ACC112 (cell line): ENCODE results near the gene DNMT3A.

Experiments used
- H2AFZ ChIP-seq: fragments of 200-600 bp; sonication (generic); one replicate; pipeline ENCODE4 v1.6.0; 2017; ENCODE audit warnings: antibody characterized with exemption, low read length; ENCODE audit not compliant: unreplicated experiment
- H3K27ac ChIP-seq: fragments of 200-600 bp; sonication (generic); 2 replicates; pipeline ENCODE4 v1.5.1; 2014; ENCODE audit warnings: low read depth, mild to moderate bottlenecking, antibody characterized with exemption, low read length, moderate library complexity
- H3K27me3 ChIP-seq: fragments of 200-600 bp; sonication (generic); 2 replicates; pipeline ENCODE4 v1.6.1; 2014; ENCODE audit warnings: mild to moderate bottlenecking, antibody characterized with exemption, low read length, moderate library complexity, mixed read lengths; ENCODE audit not compliant: insufficient read depth
- H3K36me3 ChIP-seq: fragments of 200-600 bp; sonication (generic); 2 replicates; pipeline ENCODE4 v1.6.1; 2016; ENCODE audit warnings: mild to moderate bottlenecking, antibody characterized with exemption, low read length, moderate library complexity, mixed read lengths; ENCODE audit not compliant: insufficient read depth
- H3K4me1 ChIP-seq: fragments of 200-600 bp; sonication (generic); one replicate; pipeline ENCODE4 v1.6.1; 2016; ENCODE audit warnings: low read length, mixed read lengths; ENCODE audit not compliant: insufficient read depth, unreplicated experiment, control insufficient read depth
- H3K4me3 ChIP-seq: fragments of 200-600 bp; sonication (generic); 2 replicates; pipeline ENCODE4 v1.5.1; 2014; ENCODE audit warnings: mild to moderate bottlenecking, low read depth, low read length
- H3K79me2 ChIP-seq: fragments of 200-600 bp; sonication (generic); one replicate; pipeline ENCODE4 v1.6.0; 2016; ENCODE audit warnings: low read length; ENCODE audit not compliant: control insufficient read depth, unreplicated experiment, insufficient read depth

DNMT3A gene

DNA sequence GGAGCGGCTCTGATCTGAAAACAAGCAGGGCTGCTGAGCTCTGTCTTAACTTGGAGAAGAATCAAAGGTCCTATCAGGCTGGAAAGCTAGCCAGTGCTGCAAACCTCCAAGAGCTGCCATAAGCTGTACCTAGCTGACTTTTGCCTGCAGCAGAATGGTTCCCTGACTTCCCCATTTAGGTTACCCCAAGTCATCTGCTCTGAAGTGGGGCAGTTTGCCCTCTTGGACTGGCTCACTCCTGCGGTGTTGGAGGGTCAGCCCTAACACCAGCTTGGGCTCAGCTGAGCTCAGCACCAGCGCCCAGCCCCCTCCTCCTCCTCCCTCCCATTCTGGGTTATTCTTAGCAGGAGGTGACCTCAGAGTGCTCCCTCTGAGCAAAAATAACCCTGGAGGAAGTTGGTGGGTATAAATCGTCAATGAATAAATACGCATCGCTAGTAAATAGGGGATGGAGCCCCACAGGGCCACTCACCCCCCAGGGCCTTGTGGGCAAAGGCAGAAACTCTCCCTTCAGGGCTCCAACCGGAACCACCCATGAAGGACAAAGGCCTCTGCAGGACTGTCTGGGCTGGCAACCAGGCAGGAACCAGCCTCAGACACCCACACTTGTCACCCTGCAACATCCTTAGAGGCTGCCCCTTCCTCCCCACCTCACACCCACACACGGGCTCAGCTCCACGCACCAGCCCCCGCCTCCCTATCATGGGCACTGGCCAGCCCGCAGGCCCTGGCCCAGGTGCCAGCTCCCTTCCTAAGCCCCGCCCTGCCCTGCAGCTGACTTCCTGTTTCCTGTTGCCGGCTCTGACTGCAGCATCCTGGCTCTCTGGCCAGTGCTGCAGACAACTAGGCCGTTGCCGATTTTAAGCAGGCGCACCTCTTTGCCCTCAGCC is 46.9 kb downstream of the DNMT3A start:
- no peak overlapping the region for H3K27ac ChIP-seq

DNA sequence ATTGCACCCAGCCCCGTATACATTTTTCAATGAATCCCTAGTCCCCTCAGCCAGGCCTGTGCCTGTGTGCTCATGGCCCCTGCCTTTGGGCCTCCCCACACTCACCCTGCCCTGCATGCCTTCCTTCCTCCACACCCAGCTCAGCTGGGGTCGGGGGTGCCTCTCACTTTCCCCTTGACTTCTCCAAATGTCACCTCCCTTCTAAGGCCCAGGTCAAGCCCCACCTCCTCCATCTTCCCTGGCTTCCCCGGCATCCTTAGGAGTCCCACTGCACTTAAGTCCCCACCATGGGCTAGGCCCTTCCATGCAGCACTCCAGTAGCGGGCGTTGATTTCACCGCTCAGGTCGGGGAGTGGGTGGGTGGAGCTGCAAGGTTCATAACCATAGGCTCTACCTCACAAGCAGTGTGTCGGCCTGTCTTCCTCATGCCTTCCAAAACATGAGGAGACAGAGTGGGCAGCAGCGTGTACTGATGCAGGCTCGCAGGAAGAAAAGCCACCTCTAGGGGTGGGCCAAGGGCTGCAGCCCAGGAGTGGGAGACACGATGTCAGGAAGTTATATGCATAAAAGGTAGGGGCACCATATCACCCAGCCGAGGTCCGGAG is 47.7 kb downstream of the DNMT3A start:
- no peak overlapping the region for H2AFZ ChIP-seq
- no peak overlapping the region for H3K4me3 ChIP-seq
- no peaks in the 10 kb centered on the region for H3K36me3 ChIP-seq
- no peak overlapping the region for H3K27ac ChIP-seq
- H3K27me3 ChIP-seq: no peaks in the 10 kb centered on the region
- H3K4me1 ChIP-seq: peaks cover 5% of the 10 kb centered on the region
- H3K79me2 ChIP-seq: no peaks in the 10 kb centered on the region

More for the DNA sequence above, 46.9 kb downstream of the DNMT3A start:
- Histone ChIP-seq H3K27me3 (no peaks in the 10 kb centered on the region), H3K4me3 (no peak overlapping the region), H2AFZ (no peak overlapping the region), H3K36me3 (no peaks in the 10 kb centered on the region), H3K79me2 (no peaks in the 10 kb centered on the region), H3K4me1 (peaks cover 5% of the 10 kb centered on the region)

DNA sequence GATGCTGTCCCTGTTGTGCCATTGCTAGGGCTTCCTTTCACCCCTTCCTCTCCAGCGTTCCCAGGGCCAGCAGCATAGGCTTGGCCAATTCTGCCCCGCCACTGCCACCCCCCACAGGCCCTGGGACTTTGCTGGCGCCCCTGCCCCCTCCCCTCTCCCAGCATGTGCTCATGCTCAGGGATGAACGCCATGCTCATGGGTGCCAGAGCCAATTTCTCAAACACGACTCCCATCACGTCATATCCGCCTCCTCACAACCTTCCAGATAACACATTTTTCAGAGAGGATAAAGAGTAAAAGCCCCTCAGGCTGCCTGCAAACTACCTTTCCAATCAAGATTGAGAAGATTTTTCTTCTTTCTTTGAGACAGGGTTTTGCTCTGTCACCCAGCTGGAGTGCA is 48.6 kb downstream of the DNMT3A start:
- no peaks in the 10 kb centered on the region for H3K79me2 ChIP-seq
- H2AFZ ChIP-seq: no peak overlapping the region
- no peaks in the 10 kb centered on the region for H3K27me3 ChIP-seq
- no peaks in the 10 kb centered on the region for H3K36me3 ChIP-seq
- no peak overlapping the region for H3K4me3 ChIP-seq
- peaks cover 5% of the 10 kb centered on the region for H3K4me1 ChIP-seq
- no peak overlapping the region for H3K27ac ChIP-seq

DNA sequence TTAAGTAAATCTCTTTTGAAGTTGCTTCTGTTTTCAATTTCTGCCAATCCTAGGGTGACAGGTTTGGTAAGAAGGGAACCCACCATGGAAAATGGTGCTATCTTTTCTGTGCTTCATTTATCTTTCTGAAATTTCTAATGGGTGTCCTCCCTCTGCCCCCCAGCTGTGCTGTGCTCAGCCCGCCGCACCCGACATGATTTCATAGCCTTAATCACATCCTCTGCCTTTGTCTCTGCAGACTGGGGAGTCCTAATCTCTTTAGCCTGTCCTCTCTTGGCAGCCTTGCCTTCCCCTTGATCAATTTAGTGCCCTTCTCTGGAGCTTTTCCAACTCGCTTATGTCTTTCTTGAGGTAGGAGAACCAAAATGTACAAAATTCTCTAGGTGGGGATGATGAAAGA is 49.3 kb downstream of the DNMT3A start:
- no peak overlapping the region for H3K27ac ChIP-seq
- H3K79me2 ChIP-seq: no peaks in the 10 kb centered on the region
- no peaks in the 10 kb centered on the region for H3K36me3 ChIP-seq
- no peak overlapping the region for H3K4me3 ChIP-seq
- H2AFZ ChIP-seq: no peak overlapping the region
- no peaks in the 10 kb centered on the region for H3K27me3 ChIP-seq
- H3K4me1 ChIP-seq: peaks cover 5% of the 10 kb centered on the region

DNA sequence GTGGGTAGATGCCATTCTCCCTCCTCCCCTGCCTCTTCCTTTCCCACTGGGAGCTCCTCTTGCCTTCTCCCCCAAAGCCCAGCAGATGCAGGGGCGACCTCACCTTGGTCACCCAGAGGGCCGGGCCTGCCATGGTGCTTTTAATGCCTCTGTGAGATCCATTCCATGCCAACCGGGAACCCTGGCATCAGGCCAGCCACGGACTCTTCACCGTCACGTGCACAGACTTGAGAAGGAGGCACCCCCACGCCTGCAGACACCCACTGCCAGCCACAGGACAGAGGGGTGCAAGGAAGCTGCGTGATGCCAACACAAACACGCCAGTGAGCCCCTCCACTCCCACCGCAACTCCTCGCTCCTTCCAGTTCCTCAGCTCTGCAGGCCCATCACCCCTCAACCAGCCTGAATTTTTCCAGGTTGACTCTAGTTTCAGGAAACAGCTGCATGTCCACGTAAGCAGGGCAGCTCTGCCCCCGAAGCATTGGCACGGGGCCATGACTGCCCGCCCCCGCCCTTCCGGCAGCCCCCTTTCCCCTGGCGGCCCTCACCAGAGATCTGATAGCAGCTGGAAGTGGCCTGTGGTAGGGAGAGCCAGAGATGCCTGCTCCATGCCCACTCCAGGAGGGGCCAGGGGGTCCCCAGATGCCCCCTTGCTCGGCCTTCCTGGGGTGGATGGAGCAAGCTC is 50.8 kb downstream of the DNMT3A start:
- H3K4me3 ChIP-seq: no peak overlapping the region
- H2AFZ ChIP-seq: no peak overlapping the region
- H3K27me3 ChIP-seq: no peaks in the 10 kb centered on the region
- no peak overlapping the region for H3K27ac ChIP-seq
- no peaks in the 10 kb centered on the region for H3K36me3 ChIP-seq
- H3K4me1 ChIP-seq: peaks cover 5% of the 10 kb centered on the region
- no peaks in the 10 kb centered on the region for H3K79me2 ChIP-seq

GRCh38 chr2:25286723-25287483 is 54.8 kb downstream of the DNMT3A start:
- no peaks in the 10 kb centered on the region for H3K4me1 ChIP-seq
- no peaks in the 10 kb centered on the region for H3K36me3 ChIP-seq
- H2AFZ ChIP-seq: no peak overlapping the region
- H3K27ac ChIP-seq: no peak overlapping the region
- no peak overlapping the region for H3K4me3 ChIP-seq
- H3K79me2 ChIP-seq: no peaks in the 10 kb centered on the region
- no peaks in the 10 kb centered on the region for H3K27me3 ChIP-seq

GRCh38 chr2:25286025-25286400 is 55.7 kb downstream of the DNMT3A start:
- Histone ChIP-seq H3K79me2 (no peaks in the 10 kb centered on the region), H3K4me3 (no peak overlapping the region), H3K4me1 (no peaks in the 10 kb centered on the region), H3K36me3 (no peaks in the 10 kb centered on the region), H3K27me3 (no peaks in the 10 kb centered on the region), H2AFZ (no peak overlapping the region), H3K27ac (no peak overlapping the region)

DNA sequence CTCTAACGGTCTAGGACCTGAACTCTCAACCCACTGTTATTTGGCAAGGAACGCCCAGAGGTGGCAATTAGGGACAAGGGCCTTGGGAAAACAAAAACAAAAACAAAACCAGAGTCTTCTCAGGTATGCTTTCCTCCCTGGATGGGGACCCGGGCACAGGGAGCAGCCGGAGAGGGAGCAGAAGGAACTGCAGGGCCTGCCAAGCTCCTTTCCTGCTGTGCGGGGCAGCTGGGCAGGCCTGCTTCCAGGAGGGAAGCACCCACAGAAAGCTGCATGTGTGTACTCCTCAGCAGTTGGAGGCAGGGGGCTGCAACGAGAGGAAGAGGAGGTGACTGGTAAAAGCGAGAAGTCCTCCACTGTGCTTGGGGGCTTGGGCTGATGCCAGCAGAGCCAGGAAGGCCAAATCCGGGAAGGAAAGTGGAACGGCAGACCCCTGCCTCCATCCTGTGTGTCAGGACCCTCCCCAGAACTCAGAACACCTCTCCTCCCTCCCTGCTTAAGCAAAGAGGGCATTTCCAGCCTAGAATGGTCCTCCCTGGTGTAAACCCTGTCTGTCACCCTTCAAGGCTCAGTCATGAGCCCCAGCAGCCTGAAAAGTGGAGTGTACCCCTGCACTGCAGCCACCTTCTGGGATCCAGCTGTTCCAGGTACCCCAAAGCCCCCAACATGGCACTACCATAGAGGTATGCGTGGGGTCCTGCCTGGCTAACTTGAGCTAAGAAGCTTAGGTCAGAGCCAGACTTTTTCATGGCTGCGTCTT is 56.3 kb downstream of the DNMT3A start:
- Histone ChIP-seq H3K4me3 (no peak overlapping the region), H3K27me3 (no peaks in the 10 kb centered on the region), H2AFZ (no peak overlapping the region), H3K4me1 (no peaks in the 10 kb centered on the region), H3K79me2 (no peaks in the 10 kb centered on the region), H3K36me3 (no peaks in the 10 kb centered on the region), H3K27ac (no peak overlapping the region)

DNA sequence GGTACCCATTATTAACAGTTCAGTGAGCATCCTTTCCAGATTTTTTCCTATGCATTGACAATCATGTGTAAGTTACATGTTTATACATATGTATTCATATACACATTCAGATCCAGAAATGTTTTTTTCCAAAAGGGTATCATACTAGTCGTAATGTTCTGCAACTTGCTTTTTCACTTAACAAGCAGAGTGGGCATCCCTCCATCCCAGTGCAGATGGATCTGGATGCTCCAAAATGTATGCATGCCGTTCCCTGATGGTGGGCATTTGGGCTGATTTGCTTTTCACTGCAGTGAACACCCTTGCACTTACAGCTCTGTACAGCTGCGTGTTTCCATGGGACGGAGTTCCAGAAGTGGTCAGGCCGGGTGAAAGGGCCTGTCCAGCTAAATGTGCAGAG is 57.0 kb downstream of the DNMT3A start:
- H3K4me3 ChIP-seq: no peak overlapping the region
- no peaks in the 10 kb centered on the region for H3K4me1 ChIP-seq
- no peaks in the 10 kb centered on the region for H3K27me3 ChIP-seq
- no peak overlapping the region for H2AFZ ChIP-seq
- H3K36me3 ChIP-seq: no peaks in the 10 kb centered on the region
- H3K79me2 ChIP-seq: no peaks in the 10 kb centered on the region
- H3K27ac ChIP-seq: no peak overlapping the region

- no peaks in the 10 kb centered on the region for H3K27me3 ChIP-seq
- H2AFZ ChIP-seq: no peak overlapping the region
- H3K36me3 ChIP-seq: no peaks in the 10 kb centered on the region
- H3K27ac ChIP-seq: no peak overlapping the region
- H3K79me2 ChIP-seq: no peaks in the 10 kb centered on the region
- peaks cover 4% of the 10 kb centered on the region for H3K4me1 ChIP-seq
- H3K4me3 ChIP-seq: no peak overlapping the region
Observed at GRCh38 chr2:25283921-25284320, 57.8 kb downstream of the DNMT3A start.
